Cerebellar nuclear complex (tissue), 1 donor: ENCODE data around the gene FRMD4A.
"Not testable (repeated sequence)": the region's sequence is repeated elsewhere in the genome, so short reads cannot be mapped to it uniquely, and the experiment has no call there.

Experiments
- DNase-seq, 2 experiments: peaks; one replicate each; lab custom pipeline; 2025; lab: John Stamatoyannopoulos, UW

FRMD4A gene

DNA sequence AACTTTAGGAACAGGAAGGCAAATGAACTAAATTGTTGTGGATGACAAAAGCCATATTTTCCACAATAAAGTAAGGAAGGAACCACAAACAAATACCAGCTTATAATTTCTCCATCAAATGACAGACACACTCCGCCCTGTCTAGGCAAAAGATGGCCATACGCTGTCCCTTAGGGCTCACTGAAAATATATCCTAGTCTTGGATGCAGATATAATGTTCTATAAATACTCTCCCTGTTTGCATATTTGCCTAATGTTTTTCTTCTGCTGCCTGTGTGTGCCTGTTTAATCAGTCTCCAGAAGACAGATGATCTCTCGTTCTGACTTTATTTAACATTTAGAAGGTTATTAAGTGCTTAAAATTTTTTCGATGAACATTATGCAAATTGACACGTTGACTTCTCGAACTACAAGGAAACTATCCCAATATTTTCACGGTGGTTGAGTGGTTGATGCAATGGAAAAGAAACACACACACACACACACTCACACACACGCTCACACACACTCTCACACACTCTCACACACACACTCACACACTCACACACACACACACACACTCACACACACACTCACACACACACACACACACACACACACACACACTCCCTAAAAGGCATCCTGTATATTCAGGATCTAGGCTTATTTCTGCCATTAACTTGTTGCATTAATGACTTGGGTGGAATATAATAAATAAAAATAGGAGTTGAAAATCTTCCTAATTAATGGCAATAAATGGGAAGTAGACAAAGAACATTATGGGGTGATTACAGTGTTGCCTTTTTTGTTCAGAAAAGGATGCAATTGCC, 446.9 kb downstream of the FRMD4A start:
- no peak for DNase-seq

DNA sequence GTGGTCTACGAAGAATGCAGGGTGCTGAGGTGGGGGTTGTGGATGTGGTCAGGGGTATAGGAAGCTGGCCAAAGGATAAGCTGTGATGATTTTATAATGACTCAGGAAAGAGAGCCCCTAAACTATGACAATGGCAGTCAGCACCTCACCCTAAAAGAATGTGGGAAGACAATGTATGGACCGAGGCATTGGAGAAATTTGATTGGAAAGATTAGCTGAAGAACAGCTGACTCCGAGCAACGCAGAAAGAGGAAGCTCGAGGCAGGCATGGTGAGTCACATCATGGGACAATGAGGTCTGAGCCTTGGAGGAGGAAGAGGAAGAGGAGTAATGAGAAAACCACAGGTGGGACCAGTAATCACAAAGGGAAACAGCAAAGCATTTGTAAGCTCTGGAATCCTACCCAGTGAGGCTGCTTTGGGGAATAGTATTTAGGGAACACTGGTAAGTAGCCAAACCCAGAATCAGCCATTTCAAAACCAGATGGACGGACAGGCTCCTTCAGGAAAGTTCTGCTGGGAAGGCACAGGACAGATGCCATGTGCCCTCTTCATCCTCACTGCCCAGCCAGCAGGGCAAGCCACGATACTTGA, 448.5 kb downstream of the FRMD4A start:
- DNase-seq: no peak

DNA sequence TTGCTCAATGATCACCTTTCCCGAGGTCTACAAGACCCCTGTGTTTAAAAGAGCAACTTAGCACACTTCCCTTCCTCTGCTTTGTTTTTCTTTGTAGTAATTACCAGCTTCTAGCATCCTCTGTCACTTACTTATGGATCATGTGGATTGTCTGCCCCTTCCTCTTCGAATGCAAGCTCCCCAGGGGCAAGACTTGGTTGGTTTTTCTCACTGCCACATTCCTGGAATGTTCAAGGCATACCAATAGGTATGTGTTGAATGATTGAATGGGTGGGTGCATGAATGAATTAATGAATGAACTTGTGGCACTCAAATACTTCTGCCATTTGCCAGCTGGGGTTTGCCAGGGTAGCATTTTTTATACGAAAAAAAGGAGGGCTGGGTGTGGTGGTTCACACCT, 450.0 kb downstream of the FRMD4A start:
- no peak for DNase-seq

DNA sequence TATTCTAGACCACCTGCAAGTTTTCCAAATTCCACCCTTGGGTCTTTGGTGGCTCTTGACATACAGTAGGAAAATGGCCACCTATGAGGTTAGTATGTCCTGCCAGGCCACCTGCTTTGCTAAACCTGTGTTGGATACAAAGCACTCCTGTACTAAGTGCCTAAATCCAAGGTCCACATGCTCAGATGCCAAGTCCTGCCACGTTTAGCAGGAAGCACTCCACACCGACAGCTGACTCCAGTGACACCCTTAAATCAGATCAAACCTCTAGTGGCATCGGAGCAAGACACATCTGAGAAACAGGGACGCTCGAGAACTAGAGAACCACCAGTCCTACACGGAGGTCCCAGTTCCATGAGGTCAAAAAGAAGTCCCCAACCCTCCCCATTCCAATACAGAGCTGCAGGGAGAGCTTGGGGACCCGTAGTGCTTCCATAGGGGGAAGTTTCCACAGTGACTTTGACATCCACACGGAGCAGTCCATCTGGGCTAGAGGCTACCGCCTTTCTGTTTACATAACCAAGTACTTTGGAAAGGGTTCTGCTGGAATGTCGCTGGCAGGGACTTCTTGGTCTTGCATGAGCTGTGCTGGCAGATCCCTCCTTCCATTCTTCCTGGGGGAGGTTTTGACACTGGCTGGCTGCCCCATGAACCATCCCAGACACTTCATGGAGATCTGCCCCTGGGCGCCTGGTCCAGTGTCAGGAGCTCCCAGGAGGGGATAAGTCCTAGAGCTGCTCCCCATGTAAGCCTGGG, 453.4 kb downstream of the FRMD4A start:
- no peak for DNase-seq

DNA sequence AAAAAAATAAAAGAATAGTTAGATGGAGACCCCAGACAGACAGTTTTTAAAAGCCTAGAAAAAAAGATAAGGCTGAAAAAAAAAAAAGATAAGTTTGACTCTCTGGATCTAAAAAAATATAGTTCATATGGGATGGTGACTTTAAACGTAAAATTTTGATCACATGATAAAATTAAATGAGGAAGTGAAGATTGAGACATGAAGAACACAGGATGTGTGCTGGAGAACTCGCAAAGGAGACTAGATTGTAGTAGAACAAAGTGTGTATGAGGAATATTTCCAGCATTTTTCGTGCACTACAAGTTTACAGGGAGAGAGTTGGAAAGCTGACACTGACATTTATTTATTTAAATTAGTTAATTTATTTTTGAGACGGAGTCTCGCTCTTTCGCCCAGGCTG, 457.5 kb downstream of the FRMD4A start:
- DNase-seq: no peak

DNA sequence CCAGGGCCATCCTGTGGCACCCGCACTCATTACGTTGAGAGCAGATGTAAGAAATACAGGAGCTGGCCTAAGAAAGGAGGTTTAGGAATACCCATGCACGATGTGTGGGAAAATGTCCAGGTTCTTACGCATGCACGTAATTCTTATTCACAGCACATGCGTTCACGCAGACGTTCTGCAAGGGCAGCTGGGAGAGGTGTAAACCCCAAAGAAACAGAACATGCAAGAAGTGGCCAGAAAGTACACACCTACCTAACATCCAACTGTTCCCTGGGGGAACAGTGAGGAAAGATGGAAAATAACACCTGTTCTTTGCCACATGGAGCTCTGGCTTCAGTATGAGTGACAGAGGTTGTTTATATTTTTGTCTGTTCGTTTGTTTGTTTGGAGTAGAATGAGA, 458.3 kb downstream of the FRMD4A start:
- no peak for DNase-seq

DNA sequence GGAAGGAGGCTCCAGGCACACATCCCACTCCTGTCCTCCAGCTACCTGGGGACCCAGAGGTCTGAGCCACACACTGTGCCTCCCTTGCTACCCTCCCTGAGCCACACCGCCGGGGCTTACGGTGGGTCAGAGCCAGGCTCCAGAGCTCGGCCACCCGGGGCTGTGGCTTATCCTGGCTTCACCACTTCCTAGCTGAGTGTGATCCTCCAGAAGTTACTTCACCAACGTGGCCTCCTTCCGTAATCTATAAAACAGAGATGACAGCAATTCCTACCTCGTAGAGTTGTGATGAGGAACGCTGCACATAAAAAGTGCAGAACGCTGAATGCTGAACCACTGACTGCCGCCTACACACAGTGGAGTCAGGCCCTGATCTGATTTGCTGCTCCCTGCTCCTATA, 458.9 kb downstream of the FRMD4A start:
- DNase-seq: no peak

DNA sequence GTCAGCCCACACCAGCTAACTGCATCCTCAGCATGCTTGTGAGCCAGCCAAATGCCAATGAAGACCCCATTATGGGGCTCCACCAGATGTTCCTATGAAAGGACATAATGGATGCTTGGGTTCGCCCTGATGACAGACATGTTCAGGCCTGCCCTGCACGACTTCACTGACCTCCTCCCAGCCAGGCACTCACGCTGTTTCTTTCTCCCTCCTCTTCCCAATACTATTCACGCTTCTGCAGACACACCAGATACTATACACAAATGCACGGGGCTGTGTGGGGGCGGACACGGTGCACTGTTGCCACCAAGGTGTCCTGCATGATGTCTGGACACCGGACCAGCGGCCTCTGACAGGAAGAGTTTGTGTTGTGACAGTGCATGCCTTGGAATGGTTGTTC, 459.7 kb downstream of the FRMD4A start:
- DNase-seq: no peak

DNA sequence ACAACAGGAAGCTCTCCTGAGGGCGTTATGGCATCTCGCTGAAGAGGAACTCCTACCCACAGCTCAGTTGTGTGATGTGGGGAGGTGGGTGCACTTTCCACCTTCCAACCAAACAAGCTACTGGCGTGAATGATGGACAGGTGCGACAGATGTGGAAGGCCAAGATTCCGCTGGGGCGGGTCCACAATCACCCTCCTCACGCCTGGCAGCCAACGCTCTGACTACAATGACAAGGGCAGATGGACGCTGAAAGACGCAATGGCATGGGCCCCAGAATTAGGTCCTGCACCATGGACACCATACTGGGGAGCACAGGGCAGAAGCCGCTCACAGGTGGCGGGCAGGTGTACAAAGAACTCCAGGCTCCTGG, 461.4 kb downstream of the FRMD4A start:
- DNase-seq: no peak

DNA sequence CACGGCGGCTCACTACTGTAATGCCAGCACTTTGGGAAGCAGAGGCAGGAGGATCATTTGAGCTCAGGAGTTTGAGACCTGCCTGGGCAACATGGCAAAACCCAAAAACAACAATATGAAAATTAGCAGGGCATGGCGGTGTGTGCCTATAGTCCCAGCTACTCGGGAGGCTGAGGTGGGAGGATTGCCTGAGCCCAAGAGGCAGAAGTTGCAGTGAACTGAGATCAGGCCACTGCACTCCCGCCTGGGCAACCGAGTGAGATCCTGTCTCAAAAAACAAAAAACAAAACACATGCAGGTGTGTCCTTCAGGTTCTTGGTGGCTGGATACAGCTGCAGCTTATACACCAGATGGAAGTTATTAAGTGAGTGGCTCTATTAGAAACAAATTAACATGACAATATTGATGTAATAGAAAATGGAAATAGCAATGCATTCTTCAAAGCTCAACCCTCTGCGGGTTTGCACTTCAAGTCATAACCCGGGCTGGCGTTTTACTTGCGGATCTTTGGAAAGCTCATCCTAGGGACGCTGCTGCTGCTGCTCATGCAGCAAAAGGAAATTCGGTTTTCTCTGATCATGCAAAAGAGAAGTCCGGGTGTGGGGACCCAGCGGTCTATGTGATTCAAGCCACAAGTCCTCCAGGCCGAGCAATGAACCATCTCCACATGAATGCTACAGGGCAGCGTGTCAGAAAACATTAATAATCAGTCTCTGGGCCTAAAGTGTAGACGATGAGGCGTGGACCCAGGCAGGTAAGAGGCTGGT, 462.0 kb downstream of the FRMD4A start:
- no peak for DNase-seq

DNA sequence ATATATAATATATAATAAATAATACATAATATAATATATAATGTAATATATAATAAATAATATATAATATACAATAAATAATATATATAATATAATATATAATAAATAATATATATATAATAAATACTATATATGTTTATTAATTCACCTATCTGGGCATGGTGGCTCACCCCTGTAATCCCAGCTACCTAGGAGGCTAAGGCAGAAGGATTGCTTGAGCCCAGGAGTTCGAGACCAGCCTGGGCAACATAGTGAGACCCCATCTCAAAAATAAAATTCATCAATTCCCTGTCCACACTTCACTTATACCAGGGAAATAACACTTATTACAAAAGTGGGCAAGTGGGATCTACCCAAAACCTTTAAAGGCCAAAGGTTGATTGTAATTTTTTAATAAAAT, 462.9 kb downstream of the FRMD4A start:
- DNase-seq: no peak

DNA sequence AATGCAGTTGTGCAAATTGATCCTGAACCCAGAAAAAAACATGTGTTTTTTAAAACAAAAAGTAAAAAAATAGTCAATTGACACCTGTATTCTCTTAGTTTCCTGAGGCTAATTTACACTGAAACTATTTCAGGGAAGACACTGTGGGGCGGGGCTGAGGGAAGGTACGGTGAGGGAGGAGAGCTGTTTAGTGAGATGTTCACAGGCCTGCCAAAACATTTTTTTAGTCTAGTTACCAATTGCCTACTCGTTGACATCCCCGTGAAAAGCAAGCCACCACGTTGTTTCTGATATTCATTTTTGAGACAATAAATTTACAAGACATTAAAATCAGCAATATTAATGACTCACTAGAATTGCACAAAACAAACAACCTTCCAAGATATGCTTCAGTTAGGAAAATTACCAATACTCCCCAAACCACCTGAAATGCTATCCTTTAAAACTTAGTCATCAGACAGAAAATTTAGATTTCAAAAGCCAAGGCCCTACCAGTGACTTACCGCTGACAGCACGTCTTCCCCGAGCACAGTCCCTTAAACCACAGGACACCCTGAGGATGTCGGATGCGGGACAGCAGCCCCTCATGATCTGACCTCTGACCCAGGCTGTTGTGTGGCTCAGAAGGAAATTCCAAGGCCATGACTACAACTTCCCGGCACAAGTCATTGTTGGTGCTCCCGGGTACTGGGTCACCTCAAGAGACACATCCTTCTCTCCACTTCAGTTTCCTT, 464.8 kb downstream of the FRMD4A start:
- DNase-seq: no peak

DNA sequence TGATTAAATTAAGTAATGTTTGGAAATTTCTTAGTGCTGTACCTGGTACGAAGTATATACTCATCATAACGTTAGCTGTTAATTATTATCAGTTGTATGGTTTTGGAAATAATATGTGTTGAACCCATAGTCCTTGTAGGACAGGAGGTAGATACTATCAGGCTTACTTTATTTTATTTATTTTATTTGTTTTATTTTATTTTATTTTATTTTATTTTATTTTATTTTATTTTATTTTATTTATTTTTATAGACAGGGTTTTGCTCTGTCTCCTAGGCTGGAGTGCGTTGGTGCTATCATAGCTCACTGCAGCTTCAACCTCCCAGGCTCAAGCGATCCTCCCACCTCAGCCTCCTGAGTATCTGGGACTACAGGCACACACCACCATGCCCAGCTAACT, 465.5 kb downstream of the FRMD4A start:
- DNase-seq: not testable (repeated sequence)

DNA sequence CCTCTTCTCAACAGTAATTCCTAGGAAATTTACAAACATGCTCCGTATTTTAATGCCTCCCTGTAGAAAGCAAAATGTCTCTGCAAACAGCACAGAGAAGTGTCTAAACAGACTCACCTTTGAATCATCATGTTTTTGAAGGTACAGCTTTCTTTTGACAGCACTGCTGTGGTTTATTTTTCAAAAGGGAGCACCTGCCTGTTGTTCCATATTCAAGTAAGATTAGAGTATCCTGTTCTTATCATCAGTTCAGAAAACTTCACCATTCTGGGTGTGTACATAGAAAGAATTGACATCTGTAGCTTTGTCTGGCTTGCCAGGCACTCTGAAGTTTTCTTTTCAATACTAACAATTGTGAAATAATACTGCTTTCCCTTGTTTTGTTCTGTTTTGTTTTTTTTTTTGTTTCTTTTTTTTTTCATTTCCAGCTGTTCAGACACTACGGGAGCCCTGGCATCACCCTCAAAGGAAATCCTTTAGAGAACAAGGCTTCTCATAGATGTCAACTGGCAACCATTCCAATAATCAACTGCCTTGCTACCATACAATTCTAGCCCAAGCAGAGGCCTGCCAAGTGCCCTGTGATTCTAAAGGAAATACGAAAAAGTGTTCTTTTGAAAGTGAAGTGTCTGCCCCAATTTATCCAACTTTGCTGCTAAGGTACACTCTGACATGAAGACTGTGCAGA, 468.0 kb downstream of the FRMD4A start:
- no peak for DNase-seq

DNA sequence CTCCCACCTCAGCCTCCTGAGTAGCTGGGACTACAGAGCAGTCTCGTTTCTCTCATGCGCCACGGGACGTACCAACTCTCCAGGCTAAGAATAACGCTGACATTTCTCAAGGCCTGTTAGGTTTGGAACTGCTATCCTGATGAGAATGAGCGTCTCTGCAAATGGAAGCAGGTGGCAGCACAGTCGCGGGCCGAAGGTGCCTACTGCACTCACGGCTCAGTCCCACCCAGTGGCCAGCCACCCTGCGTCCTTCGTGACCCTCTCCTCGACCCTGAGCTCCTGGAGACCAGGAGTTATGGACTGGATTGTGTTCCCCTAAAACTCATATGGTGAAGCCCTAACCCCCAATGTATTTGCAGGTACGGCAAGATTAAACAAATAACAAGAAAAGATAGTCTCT, 469.8 kb downstream of the FRMD4A start:
- no peak for DNase-seq

DNA sequence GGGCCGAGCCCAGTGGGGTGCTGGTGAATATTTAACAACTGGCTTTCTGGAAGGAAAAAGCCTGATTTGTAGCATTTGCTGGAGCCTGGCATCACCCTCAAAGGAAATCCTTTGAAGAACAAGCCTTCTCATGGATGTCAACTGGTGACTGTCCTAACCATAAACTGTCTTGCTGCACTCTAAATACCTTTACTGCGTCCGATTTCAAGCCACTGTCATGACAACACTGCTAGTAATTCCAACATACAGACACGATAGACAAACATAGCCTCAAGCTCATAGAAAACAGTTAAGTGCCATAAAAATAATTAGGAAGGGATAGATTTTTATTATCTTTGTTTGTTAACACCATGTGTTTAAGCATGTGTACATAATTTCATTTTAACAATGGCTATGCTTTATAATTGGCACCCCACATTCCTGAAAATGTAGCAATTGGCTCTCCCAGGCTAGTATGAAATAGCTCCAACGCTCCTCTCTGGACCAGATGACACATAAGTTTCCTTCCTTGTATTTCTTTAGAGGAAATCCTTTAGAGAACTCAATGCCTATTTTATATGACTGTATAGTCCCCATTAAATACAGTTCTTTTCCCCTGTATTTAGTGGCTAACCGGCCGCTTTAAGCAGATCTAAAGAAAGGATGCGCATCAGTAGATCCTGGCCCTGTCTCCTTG, 470.6 kb downstream of the FRMD4A start:
- DNase-seq: no peak

DNA sequence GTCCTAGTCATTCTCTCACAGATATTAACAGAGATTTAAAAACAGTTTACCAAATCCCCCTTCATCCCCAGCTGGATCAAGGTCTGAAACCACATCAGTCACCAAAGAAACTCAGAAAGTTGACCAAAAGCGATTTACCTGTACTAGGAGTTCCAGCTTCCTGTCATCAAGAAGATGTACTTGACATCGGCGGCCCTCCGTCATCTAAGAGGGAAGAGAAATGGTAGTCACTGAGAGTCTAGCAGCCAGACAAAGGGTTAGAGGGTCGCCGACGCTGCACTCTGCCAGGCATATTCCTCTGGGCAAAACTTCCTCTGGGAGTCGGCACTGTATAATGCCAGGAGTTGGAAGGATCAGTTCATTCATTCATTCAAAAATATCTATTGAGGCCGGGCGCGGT, 472.0 kb downstream of the FRMD4A start:
- DNase-seq: no peak

DNA sequence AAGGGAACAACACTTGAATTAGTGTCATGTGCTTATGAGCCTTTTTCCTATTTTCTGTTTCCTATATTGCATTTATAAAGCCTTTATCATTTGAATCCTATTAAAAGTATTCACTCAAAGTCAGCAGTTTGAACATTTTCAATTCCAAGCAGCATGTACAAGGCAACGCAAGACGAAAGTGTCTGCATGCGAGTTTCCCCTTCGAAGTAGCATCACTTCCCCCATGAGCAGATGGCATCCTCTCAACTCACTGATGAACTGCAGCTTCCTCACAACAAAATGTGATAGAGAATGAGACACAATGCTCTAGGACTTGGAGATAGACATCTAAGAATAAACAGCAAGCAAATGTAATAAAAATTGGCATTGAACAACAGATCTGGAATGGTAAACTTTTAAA, 473.3 kb downstream of the FRMD4A start:
- DNase-seq: no peak

DNA sequence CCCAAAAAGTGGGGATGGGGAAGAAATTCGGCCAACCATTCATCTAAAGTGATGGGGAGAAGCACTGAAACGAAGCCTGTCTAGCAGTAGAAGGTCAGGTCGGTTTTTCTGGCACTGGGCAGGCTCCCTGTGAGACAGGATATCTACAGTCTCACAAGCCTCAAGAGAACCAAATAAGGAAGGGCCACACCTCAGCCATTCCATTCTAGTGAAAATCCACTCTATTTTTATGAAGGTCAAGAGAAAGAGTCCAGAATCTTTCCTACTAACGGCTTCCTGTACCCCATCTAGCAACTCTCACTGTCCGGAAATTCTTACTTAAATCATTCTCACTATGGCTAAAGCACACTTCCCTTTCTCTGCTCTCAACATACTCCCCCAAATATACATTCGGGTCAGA, 476.9 kb downstream of the FRMD4A start:
- no peak for DNase-seq

DNA sequence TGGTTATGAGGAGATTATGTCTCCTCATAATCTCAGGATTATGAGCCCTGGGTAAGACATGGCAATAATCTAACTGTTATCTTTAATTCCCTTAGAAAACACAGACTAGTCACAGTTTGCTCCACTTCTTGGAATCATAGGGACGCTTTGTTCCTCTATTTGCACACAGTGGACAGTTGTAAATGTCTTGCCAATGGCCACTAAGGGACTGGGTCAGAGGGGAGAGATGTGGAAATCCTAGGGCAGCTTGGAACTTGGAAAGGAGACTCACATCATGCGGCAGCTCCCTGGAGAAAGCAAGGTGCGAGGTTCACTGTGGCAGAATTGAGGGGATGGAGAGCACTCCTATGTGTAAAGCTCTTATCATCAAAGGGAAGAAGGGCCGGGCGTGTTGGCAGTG, 477.9 kb downstream of the FRMD4A start:
- DNase-seq: no peak

DNA sequence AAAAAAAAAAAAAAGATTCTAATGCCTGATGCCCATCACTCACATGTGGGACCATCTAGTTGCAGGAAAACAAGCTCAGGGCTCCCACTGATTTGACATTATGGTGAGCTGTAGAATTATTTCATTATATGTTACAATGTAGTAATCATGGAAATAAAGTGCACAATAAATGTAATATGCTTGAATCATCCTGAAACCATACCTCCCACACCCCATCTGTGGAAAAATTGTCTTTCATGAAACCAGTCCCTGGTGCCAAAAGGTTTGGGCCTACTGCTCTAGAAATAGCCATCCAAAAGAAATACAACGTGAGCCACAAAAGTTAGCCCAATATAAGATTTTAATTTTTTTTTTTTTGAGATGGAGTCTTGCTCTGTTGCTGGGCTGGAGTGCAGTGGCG, 478.8 kb downstream of the FRMD4A start:
- DNase-seq: no peak
